Measurements from ENCODE around the gene KCNB1.
"Not testable (repeated sequence)": the region's sequence is repeated elsewhere in the genome, so short reads cannot be mapped to it uniquely, and the experiment has no call there.

KCNB1 gene

GRCh38 chr20:49346682-49347081 lies 135.8 kb downstream of the KCNB1 start:
- DNase-seq: no peak

- peak; percentile 66 for DNase-seq
Measured at GRCh38 chr20:49345524-49345923, 136.9 kb downstream of the KCNB1 start.

GRCh38 chr20:49344975-49345374 lies 137.5 kb downstream of the KCNB1 start:
- DNase-seq: peak; percentile 96

DNA sequence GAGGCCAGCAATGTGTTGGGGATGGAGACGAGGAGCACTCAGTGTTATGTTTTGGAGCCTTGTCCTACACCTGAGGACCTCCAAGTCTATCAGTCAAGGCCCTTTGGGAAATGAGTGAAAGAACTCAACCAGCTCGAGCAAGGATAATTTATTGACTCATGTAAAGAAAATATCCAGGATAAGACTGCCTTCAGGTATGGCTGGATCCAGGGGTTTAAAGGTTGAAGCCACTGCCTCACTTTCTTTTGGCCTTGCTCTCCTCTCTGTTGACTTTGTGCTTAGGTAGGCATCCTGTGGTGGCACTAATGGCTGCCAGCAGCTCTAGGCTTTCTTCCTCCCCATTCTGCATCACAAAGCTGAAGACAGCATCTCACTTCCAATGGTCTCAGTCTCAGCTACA lies 138.3 kb downstream of the KCNB1 start:
- DNase-seq: no peak

DNA sequence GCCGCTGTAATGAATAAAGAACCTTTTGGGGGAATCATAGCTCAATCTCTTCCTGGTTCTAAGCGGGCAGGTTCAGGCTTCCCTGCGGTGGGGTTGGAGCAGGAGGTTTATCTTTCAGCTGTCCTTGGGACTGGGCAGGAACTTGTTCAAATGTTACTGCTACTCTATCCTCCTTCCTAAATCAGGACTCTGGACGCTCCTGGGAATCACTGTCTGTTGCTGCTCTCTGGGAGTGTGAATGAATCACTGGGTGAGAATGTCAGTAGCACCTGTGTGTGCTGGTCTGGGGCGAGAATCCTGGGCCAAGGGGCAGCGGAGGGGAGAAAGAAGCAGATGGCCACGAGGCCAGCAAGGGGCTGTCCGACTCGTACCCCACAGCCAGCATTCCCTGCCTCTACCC lies 139.2 kb downstream of the KCNB1 start:
- DNase-seq: peak; percentile 22

- DNase-seq: no peak
Measured at GRCh38 chr20:49340161-49340966, 142.1 kb downstream of the KCNB1 start.

DNA sequence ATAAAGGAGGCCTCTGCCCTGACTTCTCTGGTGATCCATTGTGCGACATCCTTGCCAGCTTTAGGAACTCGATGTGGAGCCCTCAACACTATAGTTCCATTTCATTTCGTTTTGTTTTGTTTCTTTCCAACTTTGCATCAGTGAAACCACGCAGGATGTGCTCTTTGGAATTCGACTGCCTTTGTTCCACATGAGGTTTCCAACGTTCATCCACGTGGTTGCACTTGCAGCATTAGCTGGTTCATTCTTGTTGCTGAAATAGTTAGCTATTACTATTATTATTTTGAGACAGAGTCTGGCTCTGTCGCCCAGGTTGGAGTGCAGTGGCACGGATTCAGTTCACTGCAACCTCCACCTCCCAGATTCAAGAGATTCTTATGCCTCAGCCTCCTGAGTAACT lies 143.3 kb downstream of the KCNB1 start:
- no peak for DNase-seq

DNA sequence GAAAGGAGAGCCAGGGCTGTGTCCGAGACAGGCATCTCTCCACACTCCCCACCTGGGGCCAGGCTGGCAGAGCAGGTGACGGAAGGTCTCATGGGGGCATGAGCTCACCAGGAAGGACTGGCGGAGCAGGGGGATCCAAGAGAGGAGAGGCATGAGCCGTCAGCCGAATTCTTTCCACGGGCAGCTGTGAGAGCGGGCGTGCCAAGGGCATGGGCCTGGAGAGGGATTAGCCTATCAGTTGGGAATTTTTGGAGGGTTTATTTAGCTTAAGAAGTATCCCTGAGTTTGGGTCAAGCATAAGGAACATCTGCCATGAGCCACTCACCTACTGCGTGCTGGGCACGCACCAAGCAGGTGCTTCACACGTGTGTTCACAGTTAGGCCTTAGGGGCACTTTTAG lies 144.4 kb downstream of the KCNB1 start:
- DNase-seq: no peak

DNA sequence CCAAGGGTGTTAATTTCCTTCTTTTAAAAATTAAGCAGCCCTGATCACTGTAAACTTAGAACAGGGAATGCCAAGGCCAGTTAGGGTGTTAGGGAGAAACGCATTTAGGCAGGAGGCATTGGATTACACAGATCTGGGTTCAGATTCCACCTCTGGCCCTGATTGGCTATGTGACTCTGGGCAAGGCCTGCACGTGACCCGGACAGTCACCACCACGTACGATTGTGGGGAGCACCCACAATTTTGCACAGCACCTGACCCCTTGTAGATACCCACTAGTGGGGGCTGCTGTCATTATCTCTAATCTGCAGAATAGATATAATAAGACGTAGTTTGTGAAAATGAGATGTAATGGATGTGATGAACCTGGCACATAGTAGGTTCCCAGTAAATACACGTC lies 145.1 kb downstream of the KCNB1 start:
- DNase-seq: no peak

DNA sequence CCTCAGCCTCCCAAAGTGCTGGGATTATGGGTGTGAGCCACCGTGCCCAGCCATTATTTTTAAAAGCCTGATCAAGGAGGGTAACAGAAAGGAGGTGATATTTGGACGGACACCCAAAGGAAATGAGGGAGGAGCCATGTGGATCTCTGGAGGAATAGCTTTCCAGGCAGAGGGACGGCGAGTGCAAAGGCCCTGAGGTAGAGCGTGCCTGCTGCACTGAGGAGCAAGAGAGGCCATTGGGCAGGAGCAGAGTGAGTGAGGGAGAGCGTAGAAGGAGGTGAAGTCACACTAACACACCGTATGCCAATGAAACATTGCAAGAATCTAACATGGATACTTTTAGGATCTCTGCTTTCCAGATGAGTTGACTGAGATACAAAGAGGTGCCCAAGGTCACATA lies 145.7 kb downstream of the KCNB1 start:
- no peak for DNase-seq

DNA sequence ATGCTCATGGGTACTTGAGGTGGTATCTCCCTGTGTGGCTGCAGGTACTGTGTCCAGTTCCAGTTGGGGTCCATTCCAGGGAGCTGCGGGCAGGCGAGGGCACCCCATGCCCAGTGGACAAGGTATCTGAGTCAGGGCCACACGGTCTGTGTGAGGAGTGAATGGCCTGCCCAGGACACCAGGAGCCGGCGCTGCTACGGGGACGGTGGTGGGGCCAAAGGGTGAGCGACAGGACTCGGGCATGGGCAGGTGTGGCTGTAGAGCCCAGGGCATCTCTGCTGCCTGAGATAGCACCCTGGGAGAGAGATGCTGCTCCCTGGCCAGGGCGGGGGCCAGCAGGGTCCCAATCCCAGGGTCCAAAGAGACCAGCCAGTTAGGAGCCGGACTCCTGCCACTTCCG lies 147.0 kb downstream of the KCNB1 start:
- DNase-seq: no peak

GRCh38 chr20:49330701-49331615 lies 151.5 kb downstream of the KCNB1 start:
- no peak for DNase-seq

GRCh38 chr20:49328790-49329189 lies 153.7 kb downstream of the KCNB1 start:
- no peak for DNase-seq

- no peak for DNase-seq
Measured at GRCh38 chr20:49326026-49326425, 156.4 kb downstream of the KCNB1 start.

DNA sequence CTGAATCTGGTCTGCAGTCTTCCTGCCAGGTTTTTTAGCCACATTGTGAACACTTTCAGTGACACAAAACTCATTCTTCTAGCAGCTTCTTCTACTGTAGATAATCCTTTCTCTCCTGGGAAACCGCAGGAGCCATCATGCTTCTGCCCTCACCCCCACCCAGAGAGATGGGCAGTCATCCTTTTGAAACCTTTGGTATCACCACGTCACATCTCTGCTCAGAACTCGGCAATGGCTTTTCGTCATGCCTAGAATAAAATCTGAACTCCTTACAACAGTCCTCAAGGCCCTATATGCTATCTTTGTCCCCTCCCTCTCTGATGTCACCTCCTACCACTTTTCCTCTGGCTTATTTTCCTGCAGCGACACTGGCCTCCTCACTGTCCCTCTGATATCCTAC lies 158.2 kb downstream of the KCNB1 start:
- DNase-seq: no peak

GRCh38 chr20:49323622-49324238 lies 158.7 kb downstream of the KCNB1 start:
- peak; percentile 36 for DNase-seq

- peak; percentile 28 for DNase-seq
Measured at GRCh38 chr20:49320460-49320859, 162.0 kb downstream of the KCNB1 start.

DNA sequence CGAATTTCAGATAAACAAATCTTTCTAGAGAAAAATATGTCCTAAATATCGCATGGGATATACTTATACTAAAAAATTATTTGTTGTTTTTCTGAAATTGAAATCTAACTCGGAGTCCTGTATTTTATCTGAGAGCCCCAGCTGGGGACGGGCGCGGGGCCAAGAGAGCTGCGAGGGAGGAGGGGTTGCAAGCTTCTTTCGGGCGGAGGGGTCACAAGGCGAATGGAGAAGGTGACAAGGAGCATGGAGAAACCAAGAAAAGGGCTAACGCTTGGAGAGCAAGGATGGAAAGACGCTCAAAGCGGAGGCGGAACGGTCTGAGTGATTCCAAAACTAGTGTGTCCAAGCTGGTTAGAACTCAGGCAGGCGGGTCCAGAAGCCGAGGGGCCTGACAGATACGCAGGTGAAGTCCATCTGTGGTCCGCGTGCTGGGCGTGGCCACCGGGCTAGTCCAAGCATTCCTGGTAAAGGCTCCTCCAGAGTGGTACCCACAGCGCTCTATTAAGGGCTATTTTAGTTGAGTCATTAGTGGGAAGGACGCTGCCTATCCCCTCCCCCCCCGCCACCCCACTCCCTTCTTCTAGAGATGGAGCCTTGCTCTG lies 163.2 kb downstream of the KCNB1 start:
- no peak for DNase-seq

DNA sequence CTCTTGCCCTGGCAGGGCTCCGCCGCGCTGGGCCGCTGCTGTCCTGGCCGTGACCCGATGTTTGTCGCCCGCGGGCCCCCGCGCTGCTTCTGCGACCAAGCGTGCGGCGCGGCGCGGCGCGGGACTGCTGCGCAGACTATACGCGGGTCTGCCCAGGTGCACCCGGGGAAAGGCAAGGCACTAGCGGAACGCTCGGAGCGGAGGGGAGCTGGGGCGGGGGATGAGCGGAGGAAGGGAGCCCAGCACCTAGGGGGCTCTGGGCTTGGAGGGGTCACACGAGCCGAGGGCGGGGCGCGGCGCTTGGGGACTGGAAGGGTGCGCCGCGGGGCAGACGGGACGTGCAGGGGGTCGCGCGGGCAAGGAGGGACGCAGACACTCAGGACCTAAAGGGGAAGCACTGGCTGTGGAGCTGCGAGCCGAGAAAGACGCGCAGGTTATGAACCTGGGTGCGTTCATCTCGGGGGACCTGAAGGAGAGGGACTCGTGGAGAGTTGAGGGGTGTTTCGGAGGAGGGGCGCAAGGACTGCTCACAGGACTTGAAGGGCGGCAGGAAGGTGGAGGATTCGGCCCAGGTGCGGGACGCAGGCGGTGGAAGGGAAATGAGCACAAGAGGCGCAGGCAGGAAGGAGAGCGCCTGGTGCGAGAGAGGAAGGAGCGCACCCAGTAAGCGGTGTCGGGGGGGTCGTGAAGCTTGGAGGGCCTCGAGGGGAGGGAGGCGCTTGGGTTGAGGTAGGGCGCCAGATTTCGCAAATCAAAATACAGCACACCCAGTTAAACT lies 163.8 kb downstream of the KCNB1 start:
- no peak for DNase-seq

GRCh38 chr20:49318091-49318429 lies 164.4 kb downstream of the KCNB1 start:
- no peak for DNase-seq

DNA sequence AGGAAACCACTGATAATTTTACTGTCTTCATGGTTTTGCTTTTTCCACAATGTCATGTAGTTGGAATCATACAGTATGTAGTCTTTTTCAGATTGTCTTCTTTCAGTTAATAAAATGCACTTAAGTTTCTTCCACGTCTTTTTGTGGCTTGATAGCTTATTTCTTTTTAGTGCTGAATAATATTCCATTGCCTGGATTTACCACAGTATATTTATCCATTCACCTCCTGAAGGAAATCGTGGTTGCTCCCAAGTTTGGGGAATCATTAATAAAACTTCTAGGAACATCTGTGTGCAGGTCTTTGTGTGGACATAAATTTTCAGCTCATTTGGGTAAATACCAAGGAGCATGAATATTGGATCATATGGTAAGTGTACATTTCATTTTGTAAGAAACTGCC lies 165.8 kb downstream of the KCNB1 start:
- DNase-seq: no peak

- no peak for DNase-seq
Measured at GRCh38 chr20:49315580-49315979, 166.9 kb downstream of the KCNB1 start.

- not testable (repeated sequence) for DNase-seq
Measured at GRCh38 chr20:49314052-49314451, 168.4 kb downstream of the KCNB1 start.

All from kidney glomerular epithelial cell (primary cell).